ENCODE data around the gene SAP25.

The SAP25 gene

DNA sequence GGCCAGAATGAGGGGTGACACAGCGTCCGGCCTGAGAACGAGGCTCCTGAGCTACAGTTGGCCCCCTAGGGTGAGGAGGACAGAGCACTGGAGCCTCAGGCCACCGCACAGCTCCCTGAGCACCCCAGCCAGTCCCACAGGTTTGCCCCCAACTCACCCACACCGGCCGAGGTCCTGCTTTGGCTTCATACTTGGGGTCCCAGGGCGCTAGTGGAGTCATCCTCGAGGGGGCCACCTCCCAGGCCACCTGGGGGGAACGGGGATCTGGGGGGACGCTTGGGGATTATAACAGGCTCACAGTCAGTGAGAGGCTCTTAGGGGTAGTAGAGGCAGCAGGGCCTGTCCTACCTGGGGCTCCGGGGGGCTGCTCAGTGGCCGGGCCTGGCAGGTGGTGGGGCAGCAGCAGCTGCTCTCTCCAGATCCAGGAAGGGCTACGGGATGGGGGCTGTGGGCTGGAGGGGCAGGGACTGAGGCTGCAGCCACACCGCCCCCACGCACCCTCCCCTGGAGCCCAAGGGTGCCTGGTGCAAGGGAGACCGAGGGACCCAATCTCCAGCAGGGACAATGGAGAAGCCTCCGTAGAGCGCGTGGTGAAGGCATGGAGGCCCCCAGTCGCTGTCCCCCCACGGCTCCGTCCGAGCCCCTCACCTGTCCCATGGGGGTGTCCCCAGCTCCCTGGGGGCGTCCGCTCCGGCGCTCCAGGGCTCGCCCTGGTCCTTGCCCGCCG is 588 bp downstream of the SAP25 start:
- DNase-seq (ENCODE audit: low spot score) = no peak
- no peak for TF ChIP-seq CTCF (IDR thresholded peaks at IDR 0.05; ENCODE audit: extremely low read depth, missing control alignments)

DNA sequence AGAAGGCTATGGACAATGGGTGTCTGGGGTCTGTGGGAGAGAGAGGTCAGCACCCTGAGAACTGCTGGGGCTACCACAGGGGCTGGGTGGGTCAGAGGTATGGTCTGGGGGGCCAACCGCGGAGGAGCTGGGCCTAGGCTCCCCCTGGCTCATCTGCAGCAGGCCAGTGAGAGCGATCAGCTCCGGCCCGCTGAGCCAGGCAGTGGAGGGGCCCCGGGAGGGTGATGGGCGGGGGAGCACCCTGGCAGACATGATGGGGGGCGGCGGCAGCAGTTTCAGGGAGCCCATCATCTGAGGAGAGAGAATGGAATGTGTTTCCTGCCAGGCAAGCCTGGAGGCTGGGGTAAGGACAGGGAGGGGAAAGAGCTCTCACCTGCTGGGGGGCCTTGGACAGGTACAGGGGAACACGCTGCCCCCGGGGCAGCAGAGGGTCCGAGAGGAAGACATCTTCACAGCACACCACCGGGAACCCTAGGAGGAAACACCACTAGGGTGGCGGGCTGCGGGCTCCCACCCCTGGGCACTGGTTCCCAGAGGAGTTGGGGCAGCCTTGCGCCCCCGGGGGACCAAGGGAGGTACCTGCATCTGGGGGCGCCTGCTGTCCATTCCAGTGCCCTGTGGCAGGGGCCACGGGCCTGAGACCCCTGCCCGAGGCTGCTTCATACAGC is 1.3 kb downstream of the SAP25 start:
- no peak for TF ChIP-seq CTCF (IDR thresholded peaks at IDR 0.05; ENCODE audit: extremely low read depth, missing control alignments)
- no peak for DNase-seq (ENCODE audit: low spot score)

DNA sequence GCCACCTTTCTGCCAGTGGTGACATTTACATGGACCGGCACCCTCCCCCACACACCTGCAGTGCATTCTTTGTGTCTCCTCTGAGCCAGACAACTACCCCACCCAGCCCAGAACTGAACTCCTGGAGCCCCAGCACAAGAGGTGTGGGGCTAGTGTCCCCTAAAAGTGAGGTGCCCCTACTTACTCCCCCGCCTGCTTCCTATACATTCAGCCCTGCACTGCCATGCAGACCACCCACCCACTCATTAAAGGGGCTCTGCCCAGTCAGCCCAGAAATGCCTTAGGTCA is 1.9 kb downstream of the SAP25 start:
- TF ChIP-seq CTCF (IDR thresholded peaks at IDR 0.05; ENCODE audit: extremely low read depth, missing control alignments) = no peak
- DNase-seq (ENCODE audit: low spot score) = no peak

DNA sequence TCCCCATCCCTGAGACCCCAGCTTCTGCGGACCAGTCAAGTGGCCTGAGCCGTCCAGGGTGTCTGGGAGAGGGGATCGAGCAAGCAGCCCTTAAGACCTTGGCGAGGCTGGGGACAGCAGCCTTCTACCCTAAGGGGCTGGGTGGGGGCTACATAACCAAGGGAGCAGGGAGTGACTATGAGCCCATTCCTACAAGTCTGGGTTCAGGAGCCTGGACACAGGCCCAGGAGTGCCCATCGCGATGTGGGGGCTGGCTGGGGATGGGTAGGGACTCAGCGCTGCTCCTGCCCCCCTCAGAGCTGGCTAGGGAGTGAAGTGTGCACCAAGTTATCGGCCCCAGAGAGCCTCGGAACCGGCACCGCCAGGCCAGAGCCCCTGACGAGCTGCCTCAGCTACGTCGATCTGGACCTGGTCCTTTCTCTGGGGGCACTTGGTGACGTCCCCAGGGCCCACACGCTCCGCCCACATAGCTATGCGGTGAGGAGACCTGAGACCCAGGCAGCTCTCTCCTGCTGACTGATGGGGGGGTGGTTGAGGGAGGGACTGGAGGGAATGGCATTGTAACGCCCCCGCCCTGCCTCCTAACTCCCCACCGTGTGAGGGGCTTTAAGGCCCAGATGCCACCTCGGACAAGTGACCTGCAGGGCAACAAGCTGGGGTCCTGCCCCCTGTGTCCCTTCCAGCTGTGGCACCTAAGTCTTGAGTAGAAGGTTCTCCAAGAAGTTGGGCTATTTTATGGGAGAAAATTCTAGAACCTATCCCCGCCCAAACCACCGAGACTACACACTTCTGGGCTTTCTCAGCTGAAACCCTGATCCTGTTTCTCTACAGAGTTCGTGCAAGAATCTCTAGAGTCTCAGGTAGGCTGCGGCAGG is 2.5 kb downstream of the SAP25 start:
- no peak for TF ChIP-seq CTCF (IDR thresholded peaks at IDR 0.05; ENCODE audit: extremely low read depth, missing control alignments)
- no peak for DNase-seq (ENCODE audit: low spot score)

GRCh38 chr7:100568896-100569844 is 4.5 kb downstream of the SAP25 start:
- TF ChIP-seq CTCF (IDR thresholded peaks at IDR 0.05; ENCODE audit: extremely low read depth, missing control alignments) = peak; percentile 31
- peak; percentile 75 for DNase-seq (ENCODE audit: low spot score)

- no peak for DNase-seq (ENCODE audit: low spot score)
- TF ChIP-seq CTCF (IDR thresholded peaks at IDR 0.05; ENCODE audit: extremely low read depth, missing control alignments) = no peak
These were observed 5.4 kb downstream of the SAP25 start for GRCh38 chr7:100568176-100568895.
